Activated T-cell treated with anti-CD3 and anti-CD28 coated beads for 4 hours (primary cell): ENCODE results near the gene GRID1.
"Not testable (repeated sequence)": the region's sequence is repeated elsewhere in the genome, so short reads cannot be mapped to it uniquely, and the experiment has no call there.

Source experiments
- DNase-seq: peaks from one replicate; pipeline ENCODE4 v3.0.0-alpha.2; 2020

GRID1 gene

DNA sequence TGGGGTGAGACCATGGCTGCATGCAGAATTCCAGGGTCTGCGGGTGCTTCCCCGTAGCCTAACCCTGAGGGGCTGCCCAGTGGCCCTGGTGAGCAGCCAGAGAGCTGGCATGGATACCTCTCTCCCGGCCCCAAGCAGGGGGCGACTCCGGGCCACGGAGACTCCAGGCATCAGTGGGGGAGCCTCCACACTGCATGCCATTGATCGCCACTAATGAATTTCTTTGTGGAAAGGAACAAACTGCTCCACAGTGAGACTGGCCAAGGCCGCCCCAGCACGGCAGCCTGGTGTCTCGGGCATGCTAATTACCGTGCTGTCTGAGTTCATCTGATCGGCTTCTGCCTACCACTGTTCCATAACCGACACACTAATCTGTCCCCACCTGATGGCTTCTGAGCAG, 184.4 kb downstream of the GRID1 start:
- DNase-seq = no peak

DNA sequence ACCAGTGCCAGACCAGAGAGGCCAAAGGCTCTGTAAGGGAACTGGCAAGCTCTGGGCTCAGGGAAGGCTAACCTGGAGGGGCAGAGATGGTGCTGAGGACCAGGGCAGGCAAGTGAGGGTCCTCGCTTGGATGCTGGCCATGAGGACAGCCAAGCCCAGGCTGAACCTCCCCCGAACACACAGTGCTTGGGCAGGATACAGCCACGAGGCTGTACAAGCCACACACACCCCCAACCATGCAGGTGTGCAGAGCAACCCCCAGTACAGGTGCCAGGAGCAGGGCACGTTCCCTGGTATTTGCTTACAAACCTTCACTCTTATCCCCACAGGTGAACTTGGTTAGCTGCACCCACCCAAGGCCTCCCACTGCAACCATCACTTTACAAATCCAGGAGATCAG, 185.7 kb downstream of the GRID1 start:
- no peak for DNase-seq

DNA sequence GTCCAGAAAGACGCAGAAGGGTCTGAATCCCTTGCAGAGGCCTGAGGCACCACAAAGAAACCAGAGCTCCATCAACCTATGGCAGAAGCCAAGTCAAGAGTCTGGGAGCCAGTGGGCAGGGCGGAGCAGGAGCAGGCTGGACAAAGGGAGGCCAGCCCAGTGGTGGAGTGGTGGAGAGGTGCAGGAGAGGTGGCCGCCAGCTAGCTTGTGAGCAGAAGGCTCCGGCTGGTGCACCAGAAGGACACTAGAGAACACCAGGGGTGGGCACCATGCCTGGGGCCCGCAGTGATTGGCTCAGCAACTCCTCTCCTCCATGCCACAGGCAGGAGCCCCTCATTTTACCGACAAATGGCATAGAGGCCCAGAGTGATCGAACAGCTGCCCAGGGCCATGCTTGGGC, 186.6 kb downstream of the GRID1 start:
- no peak for DNase-seq

- no peak for DNase-seq
Measured at GRCh38 chr10:86179153-86179524, 187.5 kb downstream of the GRID1 start.

GRCh38 chr10:86178401-86179152, 188.0 kb downstream of the GRID1 start:
- no peak for DNase-seq

GRCh38 chr10:86177537-86178155, 188.9 kb downstream of the GRID1 start:
- no peak for DNase-seq

DNA sequence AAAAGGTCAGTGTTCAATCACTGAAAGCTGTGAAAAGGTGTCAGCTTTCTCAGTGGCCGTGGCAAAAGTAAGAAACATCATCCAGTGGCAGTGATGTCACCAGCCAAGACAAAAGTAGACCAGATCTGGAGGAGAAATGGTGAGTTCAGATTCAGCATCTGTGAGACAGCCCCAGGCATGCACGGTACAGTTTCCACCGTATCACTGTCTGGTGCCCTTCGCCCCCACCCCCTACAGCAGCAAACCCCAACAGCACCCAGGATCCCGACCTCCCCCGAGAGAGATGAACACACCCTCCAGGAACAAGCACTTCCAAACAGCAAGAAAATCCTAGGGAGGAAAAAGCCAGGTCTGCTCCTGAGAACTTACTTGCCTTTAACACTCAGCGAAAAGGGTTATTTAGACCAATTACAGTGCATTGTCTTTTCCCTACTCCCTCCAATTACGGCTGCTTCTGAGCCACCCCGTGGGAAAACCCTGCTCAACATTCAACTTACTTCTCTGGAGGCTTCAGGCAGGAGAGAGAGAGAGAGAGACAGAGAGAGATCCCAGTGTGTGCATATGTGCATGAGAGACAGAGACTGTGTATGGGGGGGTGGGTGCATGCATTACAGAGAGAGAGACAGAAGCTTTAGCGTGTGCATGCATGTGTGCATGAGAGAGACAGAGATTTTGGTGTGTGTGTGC, 189.6 kb downstream of the GRID1 start:
- DNase-seq = no peak

DNA sequence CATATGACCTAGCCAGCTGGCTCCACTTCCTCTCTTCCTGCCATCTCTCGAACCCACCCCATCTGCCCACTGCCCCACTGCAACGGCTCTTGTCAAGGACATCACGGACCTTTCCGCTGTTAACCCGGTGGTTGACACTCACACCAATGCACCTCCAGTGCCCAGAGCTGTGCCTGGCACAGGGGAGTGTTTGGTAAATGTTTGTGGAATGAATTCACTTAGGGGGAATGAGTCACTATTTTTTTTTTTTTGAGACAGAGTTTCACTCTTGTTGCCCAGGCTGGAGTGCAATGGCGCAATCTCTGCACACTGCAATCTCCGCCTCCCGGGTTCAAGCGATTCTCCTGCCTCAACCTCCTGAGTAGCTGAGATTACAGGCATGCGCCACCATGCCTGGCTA, 191.1 kb downstream of the GRID1 start:
- not testable (repeated sequence) for DNase-seq

- no peak for DNase-seq
Measured at GRCh38 chr10:86172301-86172700, 194.3 kb downstream of the GRID1 start.

DNA sequence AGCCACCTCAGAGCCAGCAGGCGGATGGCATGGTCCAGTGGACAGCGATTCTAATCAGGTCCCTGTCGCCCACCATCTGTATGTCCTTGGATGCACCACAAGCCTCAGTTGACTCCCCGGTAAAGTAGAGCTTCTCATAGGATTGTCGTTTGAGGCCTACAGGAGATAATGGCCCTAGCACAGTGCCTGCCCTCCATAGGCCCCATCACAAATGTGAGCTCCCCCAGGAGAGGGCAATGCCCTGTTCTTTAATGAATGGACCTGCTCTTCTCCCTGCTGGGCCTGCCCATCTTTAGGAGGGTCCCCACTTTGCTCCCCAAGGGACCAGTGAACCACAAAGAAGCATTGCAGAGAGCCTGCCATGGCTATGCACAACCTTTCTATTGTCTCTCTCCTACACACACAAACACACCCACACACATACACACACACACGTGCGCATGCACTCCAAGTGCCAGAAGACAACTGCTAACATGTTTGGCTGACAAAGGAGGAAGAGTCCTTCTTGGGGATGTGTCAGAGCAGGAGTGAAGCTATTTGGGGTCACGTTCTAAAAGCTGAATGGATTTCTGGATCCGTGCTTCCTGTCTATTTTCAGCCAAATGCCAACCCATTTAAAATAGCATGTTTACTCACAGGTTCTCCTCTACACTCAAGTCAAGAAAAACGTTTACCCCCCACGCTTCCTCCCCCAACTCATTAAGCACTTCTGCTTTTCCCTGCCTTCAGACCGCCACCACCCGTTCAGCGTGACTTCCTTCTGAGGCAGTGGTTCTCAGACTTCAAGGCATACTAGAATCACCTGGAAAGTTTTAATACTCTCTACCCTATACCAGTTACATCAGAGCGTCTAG, 196.1 kb downstream of the GRID1 start:
- no peak for DNase-seq

DNA sequence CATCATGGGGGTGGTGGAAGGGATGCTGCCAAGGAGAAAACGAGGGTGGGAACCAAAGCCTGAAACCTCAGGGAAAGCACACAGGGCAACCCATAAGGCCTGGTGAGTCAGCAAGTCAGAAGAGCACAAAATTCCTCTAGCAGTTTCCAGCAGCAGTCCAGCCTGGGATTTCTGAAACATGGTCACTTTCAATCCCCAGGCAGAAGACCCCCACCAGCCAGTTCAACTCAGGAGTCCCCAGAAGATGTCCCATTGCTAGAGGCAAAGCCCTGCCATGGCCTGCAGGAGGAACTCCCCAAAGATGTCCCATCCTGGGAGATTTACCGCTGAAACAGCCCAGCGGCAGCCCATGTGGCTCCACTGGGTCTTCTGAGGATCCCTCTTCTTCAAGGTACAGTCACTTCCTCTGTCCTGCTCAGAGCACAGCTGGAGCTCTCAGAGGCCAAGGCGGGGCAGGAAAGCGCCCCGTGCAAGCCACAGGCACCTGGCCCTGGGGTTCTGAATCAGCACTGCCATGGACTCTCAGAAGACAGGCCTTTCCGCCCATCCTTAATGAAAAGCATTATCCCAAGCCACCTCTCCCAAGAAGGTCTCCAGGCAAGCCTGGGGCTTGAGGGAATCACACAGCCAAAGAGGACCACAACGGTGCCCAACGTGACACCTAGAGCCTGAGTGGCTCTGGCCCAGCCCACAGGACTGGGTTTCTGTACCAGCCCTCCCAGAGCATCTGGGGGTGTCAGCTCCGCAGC, 196.9 kb downstream of the GRID1 start:
- no peak for DNase-seq

DNA sequence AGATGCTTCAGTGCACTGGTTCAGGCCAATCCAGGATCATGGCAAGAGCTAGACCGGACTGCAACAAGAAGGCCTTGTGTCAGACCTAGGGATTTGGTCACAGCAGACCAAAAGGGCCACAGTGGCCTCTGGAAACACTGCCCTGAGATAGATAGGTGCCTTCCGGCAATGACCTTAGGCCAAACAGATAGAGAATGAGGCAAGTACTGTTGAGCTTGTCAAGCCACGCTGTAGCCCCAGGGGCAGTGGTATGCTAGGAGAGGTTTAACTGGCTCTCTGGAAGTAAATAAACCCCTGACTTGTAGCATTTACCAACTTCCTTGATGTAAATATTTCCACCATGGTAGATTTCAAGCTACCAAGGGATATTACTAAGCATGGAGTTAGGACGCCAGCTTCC, 197.5 kb downstream of the GRID1 start:
- DNase-seq = no peak

DNA sequence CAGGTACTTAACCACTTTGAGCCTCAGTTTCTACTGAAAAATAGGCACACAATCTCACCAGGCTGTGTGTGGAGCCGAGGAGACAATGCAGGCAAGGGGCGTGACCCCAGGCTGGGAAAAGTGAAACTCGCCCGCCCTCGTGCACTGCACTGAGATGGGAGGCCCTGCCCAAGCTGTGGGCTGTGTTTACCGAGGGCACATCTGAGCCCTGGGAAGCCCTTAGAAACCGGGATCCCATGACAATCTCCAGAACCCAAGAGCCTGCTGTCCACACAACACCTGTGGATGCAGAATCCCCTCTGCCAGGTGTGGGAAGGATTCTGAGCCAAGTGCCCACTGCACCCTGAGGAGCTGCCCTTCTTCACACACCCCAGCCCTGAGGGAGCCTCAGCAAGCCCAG, 198.3 kb downstream of the GRID1 start:
- DNase-seq = no peak

- DNase-seq = no peak
Measured at GRCh38 chr10:86167762-86168128, 198.8 kb downstream of the GRID1 start.

DNA sequence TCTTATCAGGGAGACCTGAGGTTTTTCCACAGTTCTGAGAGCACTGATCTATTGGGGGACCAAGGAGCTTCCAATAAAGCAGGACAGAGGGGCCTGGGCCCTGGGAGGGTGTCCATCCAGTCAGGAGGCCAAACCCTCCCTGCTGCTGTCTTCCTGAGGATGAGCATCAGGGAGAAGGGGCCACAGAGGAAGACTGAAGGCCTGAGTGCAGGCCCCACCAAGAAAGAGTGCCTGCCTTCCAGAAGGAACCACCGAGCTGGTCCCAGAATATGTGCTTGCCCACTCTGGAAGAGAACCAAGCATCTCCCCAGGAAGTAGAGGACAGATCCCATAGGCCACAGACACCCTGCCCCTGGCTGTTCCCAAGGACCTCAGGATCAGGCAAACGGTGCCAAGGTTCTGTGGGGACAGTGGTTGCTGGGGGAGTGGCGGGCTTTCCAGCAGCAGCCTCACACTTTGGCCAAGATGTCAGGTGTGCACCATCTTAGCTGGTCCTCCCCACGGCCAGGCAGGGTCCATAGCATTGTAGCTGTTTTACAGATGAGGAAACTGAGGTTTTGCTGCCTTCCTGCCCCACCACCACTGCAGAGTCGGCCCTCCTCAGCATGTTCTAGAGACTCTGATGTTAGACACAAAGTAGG, 199.4 kb downstream of the GRID1 start:
- no peak for DNase-seq

DNA sequence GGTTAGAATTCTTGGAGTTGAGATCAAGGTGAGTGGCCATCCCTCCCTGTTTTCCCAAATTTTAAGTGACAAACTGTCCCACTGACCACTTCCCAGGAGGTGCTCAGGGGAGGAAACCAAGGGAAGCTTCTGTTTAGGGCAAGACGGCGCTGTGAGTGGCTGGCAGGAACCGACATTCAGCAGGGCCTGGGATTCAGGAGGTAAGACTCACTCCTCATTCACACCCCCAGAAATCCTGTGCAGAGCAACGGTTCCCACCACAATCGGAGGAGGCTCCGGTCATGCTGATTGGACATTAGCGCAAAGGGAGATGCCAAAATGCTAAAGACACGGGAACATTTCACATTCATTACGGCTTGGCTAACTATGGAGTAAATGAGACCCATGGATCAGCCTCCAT, 200.9 kb downstream of the GRID1 start:
- DNase-seq = no peak

GRCh38 chr10:86164960-86165630, 201.5 kb downstream of the GRID1 start:
- DNase-seq = no peak

GRCh38 chr10:86164174-86164774, 202.3 kb downstream of the GRID1 start:
- no peak for DNase-seq

- no peak for DNase-seq
Measured at GRCh38 chr10:86163522-86164173, 202.9 kb downstream of the GRID1 start.

GRCh38 chr10:86162696-86163400, 203.7 kb downstream of the GRID1 start:
- DNase-seq = no peak
